AG09309 (cell line): ENCODE data around the gene SMYD2.

Experiments
- DNase-seq: peaks from one replicate; pipeline ENCODE4 v3.0.0-alpha.2; 2010; ENCODE audit warnings: low read depth
- H3K4me3 ChIP-seq: 2 replicates; pipeline ENCODE4 v1.5.1; 2011; ENCODE audit warnings: mild to moderate bottlenecking, low read depth, low read length, moderate library complexity; ENCODE audit not compliant: control insufficient read depth
- TF ChIP-seq, protein P1 (sequence below): IDR thresholded peaks from 2 replicates; pipeline ENCODE4 v1.5.1; 2011; ENCODE audit warnings: mild to moderate bottlenecking, low read depth, low read length, inconsistent platforms; ENCODE audit not compliant: insufficient read depth, control insufficient read depth; ENCODE audit errors: missing control alignments

The SMYD2 gene

DNA sequence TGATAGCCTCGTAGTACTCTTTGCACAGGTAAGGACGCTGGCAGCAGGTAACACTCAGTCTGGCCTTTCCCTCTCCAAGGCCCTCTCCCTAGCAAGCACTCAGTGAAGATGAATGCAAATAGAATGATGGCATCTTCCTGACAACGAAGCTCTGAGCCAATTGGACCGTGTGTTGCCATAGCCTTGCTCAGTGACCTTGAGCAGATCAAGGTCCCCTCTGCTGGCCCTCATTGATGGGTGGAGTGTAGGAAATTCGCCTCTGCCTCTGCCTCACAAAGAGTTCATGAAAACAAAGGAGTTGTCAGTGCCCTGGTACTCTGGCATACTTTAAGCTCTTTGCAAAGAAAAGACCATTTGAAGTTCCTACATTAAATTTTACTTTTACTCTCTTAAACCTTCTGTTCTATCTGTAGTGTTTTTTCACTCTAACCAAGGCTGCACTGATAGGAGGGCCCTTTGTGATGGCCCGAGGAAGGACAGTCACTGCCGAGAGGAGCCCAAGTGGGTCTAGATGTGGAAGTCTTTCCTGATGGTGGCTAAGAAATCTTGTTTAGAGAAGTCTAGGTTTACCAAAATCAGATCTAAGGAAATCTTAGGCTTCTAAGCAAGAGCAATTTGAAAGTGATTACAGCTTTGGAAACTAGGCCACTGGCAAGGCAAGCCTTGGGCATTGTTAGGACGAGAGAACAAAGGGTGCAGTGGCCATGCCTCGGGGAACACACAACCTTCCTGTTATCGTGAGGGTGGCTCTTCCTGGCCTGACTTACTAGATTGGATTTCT, 38.2 kb downstream of the SMYD2 start:
- TF ChIP-seq, protein P1, sequence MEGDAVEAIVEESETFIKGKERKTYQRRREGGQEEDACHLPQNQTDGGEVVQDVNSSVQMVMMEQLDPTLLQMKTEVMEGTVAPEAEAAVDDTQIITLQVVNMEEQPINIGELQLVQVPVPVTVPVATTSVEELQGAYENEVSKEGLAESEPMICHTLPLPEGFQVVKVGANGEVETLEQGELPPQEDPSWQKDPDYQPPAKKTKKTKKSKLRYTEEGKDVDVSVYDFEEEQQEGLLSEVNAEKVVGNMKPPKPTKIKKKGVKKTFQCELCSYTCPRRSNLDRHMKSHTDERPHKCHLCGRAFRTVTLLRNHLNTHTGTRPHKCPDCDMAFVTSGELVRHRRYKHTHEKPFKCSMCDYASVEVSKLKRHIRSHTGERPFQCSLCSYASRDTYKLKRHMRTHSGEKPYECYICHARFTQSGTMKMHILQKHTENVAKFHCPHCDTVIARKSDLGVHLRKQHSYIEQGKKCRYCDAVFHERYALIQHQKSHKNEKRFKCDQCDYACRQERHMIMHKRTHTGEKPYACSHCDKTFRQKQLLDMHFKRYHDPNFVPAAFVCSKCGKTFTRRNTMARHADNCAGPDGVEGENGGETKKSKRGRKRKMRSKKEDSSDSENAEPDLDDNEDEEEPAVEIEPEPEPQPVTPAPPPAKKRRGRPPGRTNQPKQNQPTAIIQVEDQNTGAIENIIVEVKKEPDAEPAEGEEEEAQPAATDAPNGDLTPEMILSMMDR, result no peak

DNA sequence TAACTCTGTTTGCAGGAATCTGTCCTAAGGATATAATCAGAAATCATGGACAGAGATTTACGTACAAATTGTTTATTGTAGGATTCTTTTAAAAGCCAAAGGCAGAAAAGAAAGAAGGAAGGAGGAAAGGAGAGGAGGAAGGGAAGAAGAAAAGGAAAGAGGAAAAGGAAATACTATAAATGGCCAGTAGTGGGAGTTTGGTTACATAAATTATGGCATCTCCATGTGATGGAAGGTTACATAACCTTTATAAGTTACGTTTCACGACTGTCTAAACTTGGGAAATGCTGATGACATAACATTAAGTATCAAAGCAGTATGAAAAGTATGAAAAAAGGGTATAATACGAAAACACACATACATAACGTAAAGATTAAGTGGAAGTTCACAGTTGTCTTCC, 39.0 kb downstream of the SMYD2 start:
- TF ChIP-seq, protein P1, result no peak
- H3K4me3 ChIP-seq, result no peak overlapping the region
- DNase-seq, result no peak

More for the DNA sequence above, 38.2 kb downstream of the SMYD2 start:
- no peak overlapping the region for H3K4me3 ChIP-seq
- no peak for DNase-seq

DNA sequence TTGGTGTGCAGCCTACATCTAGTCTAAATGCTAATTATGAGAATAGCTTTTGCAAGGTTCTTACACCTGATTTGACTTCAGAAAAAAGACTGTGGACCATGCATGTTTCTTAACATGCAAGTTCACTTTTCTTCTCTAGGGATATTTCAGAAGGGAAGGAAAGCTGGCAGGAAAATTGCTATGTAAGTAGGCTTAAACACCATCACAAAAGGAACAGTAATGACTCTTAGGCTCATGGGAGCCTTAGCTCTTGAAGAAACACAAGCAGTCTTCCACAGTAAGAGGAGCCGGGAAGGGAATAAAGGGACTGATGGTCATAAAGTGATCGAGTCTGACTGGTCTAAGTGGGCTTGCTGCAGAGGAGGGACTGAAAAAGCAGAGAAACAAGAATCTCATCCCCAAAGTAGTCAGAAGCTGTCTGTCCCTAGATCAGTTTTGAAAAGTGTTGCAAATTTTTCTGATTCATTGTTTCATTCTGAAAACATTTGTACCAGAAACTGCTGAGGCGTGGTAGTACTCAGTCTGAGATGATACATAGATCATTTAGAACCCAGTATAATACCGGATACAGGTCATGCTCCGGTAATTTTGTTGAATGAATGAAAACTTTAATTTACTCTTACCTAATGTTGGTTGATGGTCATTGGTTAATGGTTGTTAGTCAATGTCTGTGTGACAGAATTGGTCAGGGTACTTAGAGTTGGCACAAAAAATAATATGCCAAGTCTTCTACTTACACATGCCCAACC, 40.9 kb downstream of the SMYD2 start:
- H3K4me3 ChIP-seq, result no peak overlapping the region
- no peak for DNase-seq
- TF ChIP-seq, protein P1, result no peak

DNA sequence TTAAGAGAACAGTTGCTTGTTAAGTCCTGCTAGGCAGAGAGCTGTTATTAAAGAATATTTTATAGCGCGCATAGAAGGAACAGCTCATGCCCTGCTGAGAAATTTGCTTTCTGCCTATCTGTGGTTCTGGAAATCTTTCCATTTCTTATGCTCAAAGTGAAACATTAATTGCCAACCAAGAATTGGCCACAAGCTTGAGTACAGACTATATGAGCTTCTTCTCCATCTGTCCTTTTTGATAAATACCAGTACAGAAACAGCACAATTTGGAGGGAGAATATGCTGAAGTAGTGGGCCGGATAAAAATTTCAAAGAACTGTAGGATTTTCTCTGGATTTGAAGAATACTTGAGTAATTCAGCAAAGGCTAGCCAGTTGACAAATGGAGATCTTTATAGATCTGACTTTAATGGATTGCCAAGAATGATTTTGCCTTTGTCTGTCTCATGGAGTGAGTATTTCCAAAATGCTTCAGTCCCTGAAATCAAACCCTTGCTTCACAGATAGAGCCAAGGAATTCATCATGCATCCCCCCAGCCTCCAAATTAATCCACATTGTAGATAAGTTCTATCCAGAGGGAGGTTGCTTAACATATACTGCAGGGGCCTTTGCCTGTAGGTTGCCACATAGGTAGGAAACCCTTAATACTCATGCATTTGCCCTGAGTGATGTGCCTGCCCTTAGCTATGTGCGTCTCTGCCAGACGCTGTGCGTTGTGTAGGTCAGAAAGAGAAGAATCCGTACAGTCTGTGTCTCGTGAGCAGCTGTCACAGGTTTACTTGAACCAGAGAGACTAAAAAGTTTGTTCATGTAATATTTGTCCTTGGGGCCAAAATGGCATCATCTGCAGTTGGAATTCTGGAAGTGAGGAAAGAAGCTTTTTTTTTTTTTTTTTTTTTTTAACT, 44.2 kb downstream of the SMYD2 start:
- TF ChIP-seq, protein P1, result no peak
- H3K4me3 ChIP-seq, result no peak overlapping the region
- no peak for DNase-seq

DNA sequence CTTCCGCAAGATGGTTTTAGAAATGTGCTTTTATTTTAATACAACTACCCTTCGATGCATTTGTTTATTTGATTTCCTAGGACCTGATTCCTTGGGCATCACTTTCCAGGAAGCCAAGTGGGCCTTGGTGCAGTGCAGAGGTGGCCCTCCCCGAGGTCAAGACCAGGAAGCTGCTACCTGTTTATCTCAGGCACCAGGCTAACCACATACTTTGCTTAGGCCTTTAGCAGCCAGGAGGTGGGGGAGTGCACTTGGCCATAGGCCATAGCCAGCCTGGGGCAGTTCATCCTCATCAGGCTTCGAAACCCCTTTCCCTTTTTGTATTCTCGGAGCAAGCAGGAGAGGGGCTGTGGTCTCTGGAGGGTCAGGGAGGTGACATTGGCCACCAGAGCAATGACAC, 45.4 kb downstream of the SMYD2 start:
- no peak for DNase-seq

More for the DNA sequence above, 45.4 kb downstream of the SMYD2 start:
- TF ChIP-seq, protein P1, result no peak
- H3K4me3 ChIP-seq, result no peak overlapping the region
